Measurements from ENCODE around the gene ZNF665. TPM values are rescaled to one million over a fixed set of nuclear protein-coding genes. Genes with fewer than 3 reads are reported as not detected.

Gene ZNF665
- total and polyA plus RNA-seq, 2 donors (not counting 3 experiments of a cell fraction or from before 2014, with no cell fraction given), result 1.3 to 2.1 TPM

DNA sequence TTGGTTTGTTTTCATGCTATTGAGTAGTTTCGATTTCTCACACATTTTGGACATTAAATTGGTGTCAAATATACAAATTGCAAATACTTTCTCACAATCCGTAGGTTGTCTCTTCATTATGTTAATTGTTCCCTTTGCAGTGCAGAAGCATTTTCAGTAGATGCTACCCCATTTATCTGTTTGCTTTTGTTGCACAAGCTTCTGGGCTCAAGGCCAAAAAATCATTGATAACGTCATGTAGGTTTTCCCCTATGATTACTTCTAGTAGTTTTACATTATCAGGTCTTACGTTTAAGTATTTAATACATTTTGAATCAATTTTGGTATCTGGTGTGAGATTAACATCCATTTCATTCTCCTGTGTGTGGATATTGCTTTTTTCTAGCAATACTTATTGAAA is 20.3 kb downstream of the ZNF665 start:
- H3K4me1 ChIP-seq (ENCODE audit: control insufficient read depth, extremely low read depth, insufficient read depth, low read length), result no peaks in the 10 kb centered on the region
- H3K4me3 ChIP-seq (replicated peaks in 1 of 3; ENCODE audit: insufficient read depth in 1 of 3, low read depth in 1 of 3, low read length in 3 of 3), result no peak overlapping the region
- DNase-seq (ENCODE audit: low read depth, low spot score) (no peak), FAIRE-seq (no peak)
- CTCF ChIA-PET, result no interaction called here
- no peaks in the 10 kb centered on the region for H3K9me1 ChIP-seq (replicated peaks; ENCODE audit: control insufficient read depth, extremely low read depth, insufficient read depth, low read length)
- TF ChIP-seq EZH2 (IDR thresholded peaks at IDR 0.05; ENCODE audit: borderline replicate concordance, low read depth, low read length, severe bottlenecking) (no peak), POLR2A (IDR thresholded peaks at IDR 0.05; ENCODE audit: low read depth, low read length) (no peak), GATA2 (IDR thresholded peaks at IDR 0.05; ENCODE audit: insufficient read depth, insufficient read length, low read depth, low read length) (no peak), POLR2AphosphoS5 (IDR thresholded peaks at IDR 0.05; ENCODE audit: insufficient read depth, low read depth, low read length) (no peak), FOS (IDR thresholded peaks at IDR 0.05; ENCODE audit: borderline replicate concordance, insufficient read depth, low read length) (no peak)
- TF ChIP-seq, protein P1, sequence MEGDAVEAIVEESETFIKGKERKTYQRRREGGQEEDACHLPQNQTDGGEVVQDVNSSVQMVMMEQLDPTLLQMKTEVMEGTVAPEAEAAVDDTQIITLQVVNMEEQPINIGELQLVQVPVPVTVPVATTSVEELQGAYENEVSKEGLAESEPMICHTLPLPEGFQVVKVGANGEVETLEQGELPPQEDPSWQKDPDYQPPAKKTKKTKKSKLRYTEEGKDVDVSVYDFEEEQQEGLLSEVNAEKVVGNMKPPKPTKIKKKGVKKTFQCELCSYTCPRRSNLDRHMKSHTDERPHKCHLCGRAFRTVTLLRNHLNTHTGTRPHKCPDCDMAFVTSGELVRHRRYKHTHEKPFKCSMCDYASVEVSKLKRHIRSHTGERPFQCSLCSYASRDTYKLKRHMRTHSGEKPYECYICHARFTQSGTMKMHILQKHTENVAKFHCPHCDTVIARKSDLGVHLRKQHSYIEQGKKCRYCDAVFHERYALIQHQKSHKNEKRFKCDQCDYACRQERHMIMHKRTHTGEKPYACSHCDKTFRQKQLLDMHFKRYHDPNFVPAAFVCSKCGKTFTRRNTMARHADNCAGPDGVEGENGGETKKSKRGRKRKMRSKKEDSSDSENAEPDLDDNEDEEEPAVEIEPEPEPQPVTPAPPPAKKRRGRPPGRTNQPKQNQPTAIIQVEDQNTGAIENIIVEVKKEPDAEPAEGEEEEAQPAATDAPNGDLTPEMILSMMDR (IDR thresholded peaks at IDR 0.05; ENCODE audit: extremely low read depth in 1 of 2, insufficient read depth in 1 of 2, low read depth in 1 of 2, low read length in 2 of 2), result no peak
- TF ChIP-seq, protein P2, sequence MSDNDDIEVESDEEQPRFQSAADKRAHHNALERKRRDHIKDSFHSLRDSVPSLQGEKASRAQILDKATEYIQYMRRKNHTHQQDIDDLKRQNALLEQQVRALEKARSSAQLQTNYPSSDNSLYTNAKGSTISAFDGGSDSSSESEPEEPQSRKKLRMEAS (IDR thresholded peaks at IDR 0.05; ENCODE audit: insufficient read depth, insufficient read length), result no peak
- no peak overlapping the region for H3K27ac ChIP-seq (ENCODE audit: insufficient read depth, low read depth, low read length)
- H3K36me3 ChIP-seq (ENCODE audit: control insufficient read depth in 2 of 2, extremely low read depth in 1 of 2, insufficient read depth in 2 of 2, low read length in 2 of 2), result no peaks in the 10 kb centered on the region
- H3K9me3 ChIP-seq (replicated peaks; ENCODE audit: control insufficient read depth, insufficient read depth, low read length), result no peaks in the 10 kb centered on the region
- BruUV-seq (replicated peaks), result no TSS peak
- H3K79me2 ChIP-seq (ENCODE audit: control insufficient read depth, insufficient read depth, low read length), result no peaks in the 10 kb centered on the region
- intact Hi-C loops (cut with micrococcal nuclease) (no loop called here), dilution Hi-C loops (cut with MboI; ENCODE audit: extremely low pct_ligation_motif_present, low sequenced_read_pairs) (no loop called here)
- H4K20me1 ChIP-seq (replicated peaks; ENCODE audit: control insufficient read depth, extremely low read depth, insufficient read depth, low read length), result no peaks in the 10 kb centered on the region
- no peak overlapping the region for H3K9ac ChIP-seq (replicated peaks; ENCODE audit: extremely low read depth, insufficient read depth, low read length)
- POLR2A ChIA-PET, result no interaction called here
- no peaks in the 10 kb centered on the region for H3K27me3 ChIP-seq (ENCODE audit: control insufficient read depth in 2 of 2, insufficient read depth in 2 of 2, low read length in 2 of 2)
- H3K4me2 ChIP-seq (ENCODE audit: insufficient read depth, low read length), result no peak overlapping the region
- no peak overlapping the region for H2AFZ ChIP-seq (ENCODE audit: low read depth, low read length)

Data from endothelial cell of umbilical vein (primary cell).